GM19193 (cell line): ENCODE data around the gene MYO3B.

Experiments
- POLR2A ChIP-seq: IDR thresholded peaks from 4 replicates; pipeline ENCODE4 v1.6.1; 2011; ENCODE audit not compliant: insufficient read depth, insufficient read length; ENCODE audit errors: extremely low read depth

Gene MYO3B

GRCh38 chr2:170216981-170217380 lies 39.0 kb downstream of the MYO3B start:
- no peak for TF ChIP-seq POLR2A

DNA sequence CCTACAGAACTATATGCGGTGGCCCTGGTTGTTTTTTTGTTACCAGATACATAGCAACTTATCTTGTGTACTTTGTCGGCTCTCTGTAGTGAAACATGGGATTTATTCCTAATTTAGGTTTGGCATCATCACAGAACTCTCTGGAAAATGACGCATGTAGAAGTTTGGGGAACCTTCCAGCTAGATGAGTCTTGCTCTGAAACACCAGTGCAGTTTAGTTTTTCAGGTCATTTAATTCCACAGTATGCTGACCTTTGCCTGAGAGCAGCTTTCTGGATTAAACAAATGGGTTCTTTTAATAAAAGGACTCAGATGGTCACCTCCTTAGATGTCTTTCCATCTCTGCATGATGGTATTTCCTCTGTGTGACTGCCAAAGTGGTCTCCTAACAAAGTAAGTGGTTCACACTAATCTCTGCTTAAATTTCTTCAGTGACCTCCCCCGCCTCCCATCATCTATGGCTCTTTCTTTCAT lies 39.9 kb downstream of the MYO3B start:
- no peak for TF ChIP-seq POLR2A

DNA sequence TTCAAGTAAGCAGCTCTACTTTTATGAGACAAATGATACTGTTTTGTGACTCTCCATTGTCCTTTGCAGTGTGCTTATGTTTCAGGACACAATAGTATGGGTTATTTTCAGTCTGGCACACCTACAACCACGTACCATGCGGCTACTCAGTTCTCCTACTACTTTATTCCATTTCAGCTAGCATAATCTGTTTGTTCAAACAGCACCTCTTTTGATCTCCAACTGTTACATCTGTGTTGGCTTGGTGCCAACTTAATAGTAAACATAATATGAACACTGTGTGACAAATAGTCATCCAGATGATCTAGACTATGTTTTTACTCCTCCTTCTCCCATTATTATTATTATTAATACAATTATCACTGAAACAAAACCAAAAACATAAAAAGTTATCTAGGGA lies 40.5 kb downstream of the MYO3B start:
- TF ChIP-seq POLR2A: no peak

GRCh38 chr2:170218931-170219330 lies 41.0 kb downstream of the MYO3B start:
- TF ChIP-seq POLR2A: no peak

- TF ChIP-seq POLR2A: no peak
Measured at GRCh38 chr2:170221317-170222288, 43.7 kb downstream of the MYO3B start.

DNA sequence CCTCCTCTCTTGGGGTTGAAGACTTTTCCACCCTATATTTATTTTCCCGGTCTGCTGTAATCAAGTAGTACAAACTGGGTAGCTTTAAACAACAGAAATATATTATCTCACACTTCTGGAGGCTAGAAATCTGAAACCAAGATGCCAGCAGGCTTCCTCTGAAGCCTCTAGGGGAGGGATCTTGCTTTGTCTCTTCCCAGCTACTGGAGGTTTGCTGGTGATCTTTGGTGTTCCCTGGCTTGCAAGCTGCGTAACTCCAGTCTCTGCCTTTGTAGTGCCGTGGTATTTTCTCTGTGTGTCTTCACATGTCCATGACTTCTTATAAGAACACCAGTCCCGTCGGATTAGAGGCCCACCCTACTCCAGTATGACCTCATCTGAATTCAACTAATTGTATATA lies 44.4 kb downstream of the MYO3B start:
- no peak for TF ChIP-seq POLR2A

- no peak for TF ChIP-seq POLR2A
Measured at GRCh38 chr2:170222842-170223241, 44.9 kb downstream of the MYO3B start.

- no peak for TF ChIP-seq POLR2A
Measured at GRCh38 chr2:170224692-170225294, 46.8 kb downstream of the MYO3B start.

GRCh38 chr2:170226216-170226615 lies 48.3 kb downstream of the MYO3B start:
- no peak for TF ChIP-seq POLR2A

DNA sequence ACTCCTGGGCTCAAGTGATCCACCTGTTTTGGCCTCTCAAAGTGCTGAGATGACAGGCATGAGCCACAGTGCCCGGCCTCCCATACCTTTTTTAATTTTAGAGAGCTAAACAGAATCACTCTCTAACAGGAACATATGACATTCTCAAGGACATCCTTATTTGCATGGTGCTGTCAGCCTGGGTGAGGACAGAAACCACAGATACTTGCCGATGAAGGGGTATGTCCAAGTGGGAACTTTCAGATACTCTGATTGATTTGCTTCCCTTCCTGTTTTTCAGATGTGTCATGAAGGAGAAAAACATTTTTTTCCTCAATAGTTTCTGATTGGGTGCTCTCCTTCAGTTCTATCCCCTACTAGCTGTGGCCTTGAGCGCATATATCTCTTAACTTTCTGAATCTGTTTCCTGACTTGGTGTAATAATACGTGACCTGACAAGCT lies 49.6 kb downstream of the MYO3B start:
- TF ChIP-seq POLR2A: no peak

DNA sequence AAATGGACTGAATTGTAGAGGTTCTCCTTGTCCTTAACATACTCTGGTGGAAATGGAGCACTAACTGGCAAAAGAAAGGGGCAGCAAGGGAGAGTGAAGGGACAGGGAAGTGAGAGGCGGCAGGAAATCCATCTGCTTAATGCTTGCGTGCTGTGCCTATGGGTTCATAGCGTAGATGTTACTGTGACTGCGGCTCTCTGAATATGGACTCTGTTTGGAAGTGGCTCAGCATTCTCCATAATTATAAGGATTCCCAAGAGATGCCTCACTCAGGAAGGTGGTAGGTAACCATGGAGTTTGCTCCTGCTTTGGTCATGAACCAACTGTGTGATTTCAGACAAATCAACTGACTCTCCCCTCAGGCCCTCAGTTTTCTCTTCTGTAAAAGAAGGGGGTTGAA lies 50.0 kb downstream of the MYO3B start:
- TF ChIP-seq POLR2A: no peak

- TF ChIP-seq POLR2A: no peak
Measured at GRCh38 chr2:170228429-170228828, 50.5 kb downstream of the MYO3B start.

DNA sequence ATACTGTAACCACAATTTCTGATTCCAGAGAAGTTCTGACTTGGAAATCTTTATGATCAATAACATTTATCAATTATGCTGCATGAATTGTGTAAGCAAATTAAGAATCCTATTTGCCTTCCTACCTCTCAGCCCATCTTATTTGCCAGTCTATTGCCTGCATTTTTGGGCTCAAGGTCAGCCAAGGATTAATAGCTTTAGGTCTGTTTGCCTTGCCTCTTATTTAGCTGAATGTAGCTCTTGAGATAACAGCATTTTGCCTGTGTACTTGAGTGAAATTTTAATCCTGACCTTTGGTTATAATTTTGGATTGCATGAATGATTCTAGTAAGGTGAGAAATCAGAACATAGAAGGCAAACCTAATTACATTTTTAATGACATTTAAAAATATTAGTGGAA lies 51.2 kb downstream of the MYO3B start:
- TF ChIP-seq POLR2A: no peak

DNA sequence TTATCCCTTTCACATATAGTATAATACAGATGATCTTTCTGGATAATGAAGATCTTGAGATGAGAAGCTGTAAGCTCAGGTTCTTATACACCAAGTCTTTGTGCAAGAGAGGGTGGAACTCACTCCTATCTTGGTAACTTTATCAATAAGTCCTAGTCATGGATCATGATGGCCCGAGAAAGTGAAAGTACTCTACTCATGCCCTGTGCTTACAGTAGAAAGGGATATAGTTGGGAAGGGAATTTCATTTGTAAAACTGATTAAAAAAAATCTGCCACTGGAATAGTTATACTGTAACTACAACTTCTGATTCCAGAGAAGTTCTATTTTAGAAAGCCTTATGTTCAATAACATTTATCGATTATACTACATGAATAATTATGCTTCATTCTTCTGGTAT lies 51.8 kb downstream of the MYO3B start:
- TF ChIP-seq POLR2A: no peak

- TF ChIP-seq POLR2A: no peak
Measured at GRCh38 chr2:170235860-170236679, 58.1 kb downstream of the MYO3B start.
